ENCODE measurements around the gene SNRNP25. TPM values are rescaled to one million over a fixed set of nuclear protein-coding genes. Genes with fewer than 3 reads are reported as not detected.
"Not testable (repeated sequence)": the region's sequence is repeated elsewhere in the genome, so short reads cannot be mapped to it uniquely, and the experiment has no call there.

The SNRNP25 gene
- total RNA-seq, 1 experiment from 2014 or later = 15.5 TPM

- no peak for DNase-seq (ENCODE audit: extremely low read depth, low read depth)
Measured at GRCh38 chr16:41439-42068, 12.1 kb upstream of the SNRNP25 start.

- DNase-seq (ENCODE audit: extremely low read depth, low read depth) = no peak
Measured at GRCh38 chr16:42069-42457, 11.6 kb upstream of the SNRNP25 start.

GRCh38 chr16:42691-43090, 10.9 kb upstream of the SNRNP25 start:
- DNase-seq (ENCODE audit: extremely low read depth, low read depth) = no peak

GRCh38 chr16:43294-43693, 10.3 kb upstream of the SNRNP25 start:
- no peak for DNase-seq (ENCODE audit: extremely low read depth, low read depth)

GRCh38 chr16:44655-45054, 9.0 kb upstream of the SNRNP25 start:
- DNase-seq (ENCODE audit: extremely low read depth, low read depth) = no peak

GRCh38 chr16:45454-45853, 8.2 kb upstream of the SNRNP25 start:
- no peak for DNase-seq (ENCODE audit: extremely low read depth, low read depth)

GRCh38 chr16:46510-46909, 7.1 kb upstream of the SNRNP25 start:
- DNase-seq (ENCODE audit: extremely low read depth, low read depth) = not testable (repeated sequence)

- no peak for DNase-seq (ENCODE audit: extremely low read depth, low read depth)
Measured at GRCh38 chr16:47234-47633, 6.4 kb upstream of the SNRNP25 start.

GRCh38 chr16:50769-51591, 2.6 kb upstream of the SNRNP25 start:
- no peak for DNase-seq (ENCODE audit: extremely low read depth, low read depth)

- no peak for DNase-seq (ENCODE audit: extremely low read depth, low read depth)
Measured at GRCh38 chr16:54237-54581, 581 bp downstream of the SNRNP25 start.

- no peak for DNase-seq (ENCODE audit: extremely low read depth, low read depth)
Measured at GRCh38 chr16:55571-56136, 2.0 kb downstream of the SNRNP25 start.

- no peak for DNase-seq (ENCODE audit: extremely low read depth, low read depth)
Measured at GRCh38 chr16:56231-56927, 2.8 kb downstream of the SNRNP25 start.

- DNase-seq (ENCODE audit: extremely low read depth, low read depth) = no peak
Measured at GRCh38 chr16:57711-58110, 4.1 kb downstream of the SNRNP25 start.

GRCh38 chr16:58491-59439, 5.1 kb downstream of the SNRNP25 start:
- no peak for DNase-seq (ENCODE audit: extremely low read depth, low read depth)

- DNase-seq (ENCODE audit: extremely low read depth, low read depth) = no peak
Measured at GRCh38 chr16:59440-60059, 5.9 kb downstream of the SNRNP25 start.

- DNase-seq (ENCODE audit: extremely low read depth, low read depth) = no peak
Measured at GRCh38 chr16:60166-60565, 6.5 kb downstream of the SNRNP25 start.

GRCh38 chr16:60929-61878, 7.6 kb downstream of the SNRNP25 start:
- DNase-seq (ENCODE audit: extremely low read depth, low read depth) = no peak

GRCh38 chr16:61879-62281, 8.3 kb downstream of the SNRNP25 start:
- no peak for DNase-seq (ENCODE audit: extremely low read depth, low read depth)

All from NCI-H460 (cell line).